Stimulated activated CD4-positive, alpha-beta T cell treated with anti-CD3 and anti-CD28 coated beads, Interleukin-1b, Interleukin-23, amount 100 ng/mL, for 24 hours (primary cell): ENCODE data around the gene ZNF154.
"Not testable (repeated sequence)": the region's sequence is repeated elsewhere in the genome, so short reads cannot be mapped to it uniquely, and the experiment has no call there.

ENCODE experiments used
- DNase-seq, 4 experiments: peaks; one replicate each; pipeline ENCODE4 v3.0.0-alpha.2; 2020; ENCODE audit warnings: low read depth in 4 of 4, low spot score in 1 of 4

Gene ZNF154

DNA sequence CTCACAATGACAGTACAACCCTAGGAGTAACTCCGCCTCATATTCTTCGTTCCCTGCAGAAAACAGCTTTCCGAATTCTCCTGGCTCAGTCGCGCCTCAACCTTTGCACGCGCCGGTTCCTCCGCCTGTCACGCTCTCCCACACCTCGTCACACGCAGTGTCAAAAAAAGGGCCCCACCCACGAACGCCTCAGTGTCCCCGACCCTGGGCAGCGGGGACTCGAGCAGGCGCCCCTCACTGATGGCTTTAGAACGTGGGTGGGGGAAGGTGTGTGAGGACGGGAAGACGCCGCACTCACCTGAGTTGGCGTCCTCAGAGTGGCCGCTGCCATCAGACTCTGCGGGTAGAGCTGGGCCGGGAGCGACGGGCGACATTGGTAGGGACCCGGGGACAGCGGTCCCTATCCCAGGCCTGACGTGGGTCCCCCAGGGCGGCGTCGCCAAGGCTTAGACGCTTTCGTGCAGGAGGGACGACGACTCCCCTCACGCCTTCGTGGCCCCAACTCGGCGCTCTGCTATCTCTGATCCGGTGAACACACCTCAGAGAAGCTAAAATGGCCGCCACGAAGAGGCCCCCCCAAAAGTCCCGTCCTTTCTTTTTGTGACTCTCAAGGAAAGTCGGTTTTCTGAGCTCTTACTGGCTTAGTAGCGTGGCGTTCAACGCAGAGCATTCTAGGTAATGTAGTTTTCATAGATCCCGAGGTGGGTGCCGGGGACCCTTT lies at the start of gene ZNF154:
TSS of gene ZNF154 (minus strand) at position 564 of the 721 bp plus-strand sequence. CDS start at position 331, 233 bp downstream.
- no peak for DNase-seq

DNA sequence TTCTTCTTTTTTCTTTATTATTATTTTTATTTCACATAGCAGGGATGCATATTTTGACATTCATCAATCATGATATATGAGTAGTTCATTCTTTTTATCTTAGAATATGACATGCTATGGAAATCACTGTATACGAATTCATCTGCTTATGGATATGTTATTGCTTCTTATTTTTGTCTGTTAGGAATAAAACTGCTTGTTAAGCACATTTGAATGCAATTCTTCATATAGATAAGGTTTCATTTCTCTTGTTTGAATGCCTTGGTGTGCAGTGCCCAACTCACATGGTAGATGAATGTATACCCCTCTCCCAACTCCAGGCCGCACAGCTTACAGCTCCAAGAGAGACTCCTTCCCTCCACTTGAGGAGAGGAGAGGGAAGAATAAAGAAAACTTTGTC lies 48.9 kb upstream of the ZNF154 start:
- no peak for DNase-seq

- no peak for DNase-seq
Measured at GRCh38 chr19:57755031-57755430, 46.0 kb upstream of the ZNF154 start.

GRCh38 chr19:57754091-57754673 lies 45.2 kb upstream of the ZNF154 start:
- DNase-seq: no peak

GRCh38 chr19:57748029-57748428 lies 39.0 kb upstream of the ZNF154 start:
- DNase-seq: no peak

DNA sequence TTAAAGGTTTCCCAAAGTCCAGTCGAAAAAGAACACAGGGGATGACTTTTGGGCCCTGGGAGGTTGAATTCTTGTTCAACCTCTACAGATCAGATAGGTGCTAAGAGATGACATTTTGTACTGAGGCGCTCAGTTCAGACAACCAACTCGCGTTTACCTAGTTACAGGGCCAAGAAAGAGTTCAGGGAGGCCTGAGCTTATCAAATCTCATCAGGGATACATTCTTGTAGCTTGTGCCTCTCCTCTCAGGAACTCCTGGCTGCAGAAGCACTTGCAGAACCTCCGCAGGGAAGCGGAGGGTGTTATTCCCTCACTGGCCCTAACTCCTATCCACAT lies 38.4 kb upstream of the ZNF154 start:
- no peak for DNase-seq

DNA sequence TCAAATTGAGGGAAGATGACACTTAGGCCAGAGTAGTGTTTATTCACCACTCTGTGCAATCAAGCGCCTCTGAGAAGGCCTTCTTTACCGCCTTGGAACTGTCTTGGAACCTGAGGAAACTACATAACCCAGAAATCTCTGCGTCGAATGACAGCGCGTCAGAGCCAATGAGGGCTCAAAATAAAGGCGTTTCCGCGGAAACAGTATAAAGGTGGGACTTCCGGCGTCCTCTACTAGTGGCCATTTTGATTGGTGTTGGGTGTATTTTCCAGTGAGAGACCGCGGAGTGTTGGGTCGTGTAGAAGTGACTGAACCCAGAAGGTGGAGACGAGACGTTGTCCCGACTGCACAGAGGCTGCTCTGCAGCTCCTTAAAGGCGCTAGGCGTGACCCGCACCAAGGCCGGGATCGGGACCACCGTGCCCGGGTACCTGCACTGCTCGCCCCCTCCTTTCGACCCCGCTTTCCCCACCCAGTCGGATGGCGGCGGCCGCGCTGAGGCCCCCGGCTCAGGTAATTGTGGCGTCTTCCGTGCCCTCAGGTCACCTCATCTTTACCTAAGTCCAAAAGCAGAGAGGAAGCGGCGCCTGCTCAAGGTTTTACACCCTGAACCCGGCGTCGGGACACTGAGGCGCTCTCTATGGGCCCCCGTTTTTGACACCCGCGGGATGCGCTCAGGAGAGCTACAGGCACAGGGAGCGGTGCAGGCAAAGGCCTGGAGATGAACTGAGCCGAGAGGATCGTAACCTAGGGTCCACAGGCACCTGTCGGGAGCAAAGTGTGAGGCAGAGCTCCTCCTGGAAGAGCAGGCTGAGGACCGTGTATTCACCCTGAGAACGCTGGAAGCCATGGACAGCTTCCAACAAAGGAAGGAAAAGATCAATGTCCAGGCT lies 37.8 kb upstream of the ZNF154 start, which contains the start of gene ZNF776:
TSS of gene ZNF776 (plus strand) at position 236 of the 892 bp plus-strand sequence. CDS start at position 480, 244 bp downstream.
- DNase-seq: peak; percentile 54 to 71 (median 60)

DNA sequence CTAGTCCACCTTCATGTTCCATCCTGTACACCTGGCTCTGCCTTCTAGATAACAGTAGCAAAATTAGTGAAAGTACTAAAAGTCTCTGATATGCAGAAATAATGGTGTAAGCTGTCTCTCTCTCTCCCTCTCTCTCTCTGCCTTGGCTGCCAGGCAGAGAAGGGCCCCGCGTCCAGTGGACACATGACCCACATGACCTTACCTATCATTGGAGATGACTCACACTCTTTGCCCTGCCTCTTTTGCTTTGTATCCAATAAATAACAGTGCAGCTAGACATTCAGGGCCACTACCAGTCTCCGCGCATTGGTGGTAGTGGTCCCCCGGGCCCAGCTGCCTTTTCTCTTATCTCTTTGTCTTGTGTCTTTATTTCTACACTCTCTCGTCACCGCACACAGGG lies 29.8 kb upstream of the ZNF154 start:
- DNase-seq: not testable (repeated sequence)

DNA sequence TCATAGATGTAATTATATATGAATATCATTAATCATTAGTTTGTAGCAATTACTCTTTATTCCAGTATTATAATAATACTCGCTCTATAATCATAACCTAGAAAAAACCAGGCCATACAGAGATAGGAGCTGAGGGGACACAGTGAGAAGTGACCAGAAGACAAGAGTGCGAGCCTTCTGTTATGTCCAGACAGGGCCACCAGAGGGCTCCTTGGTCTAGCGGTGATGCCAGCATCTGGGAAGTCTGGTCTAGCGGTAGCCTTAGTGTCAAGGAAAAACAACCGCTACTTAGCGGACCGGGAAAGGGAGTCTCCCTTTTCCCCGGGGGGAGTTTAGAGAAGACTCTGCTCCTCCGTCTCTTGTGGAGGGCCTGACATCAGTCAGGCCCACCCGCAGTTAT lies 29.3 kb upstream of the ZNF154 start:
- peak in 2 of 4 experiments; percentile 14 to 15 for DNase-seq

GRCh38 chr19:57720878-57721277 lies 11.9 kb upstream of the ZNF154 start:
- DNase-seq: no peak

- DNase-seq: no peak
Measured at GRCh38 chr19:57719901-57720519, 11.0 kb upstream of the ZNF154 start.

- no peak for DNase-seq
Measured at GRCh38 chr19:57719424-57719823, 10.4 kb upstream of the ZNF154 start.

DNA sequence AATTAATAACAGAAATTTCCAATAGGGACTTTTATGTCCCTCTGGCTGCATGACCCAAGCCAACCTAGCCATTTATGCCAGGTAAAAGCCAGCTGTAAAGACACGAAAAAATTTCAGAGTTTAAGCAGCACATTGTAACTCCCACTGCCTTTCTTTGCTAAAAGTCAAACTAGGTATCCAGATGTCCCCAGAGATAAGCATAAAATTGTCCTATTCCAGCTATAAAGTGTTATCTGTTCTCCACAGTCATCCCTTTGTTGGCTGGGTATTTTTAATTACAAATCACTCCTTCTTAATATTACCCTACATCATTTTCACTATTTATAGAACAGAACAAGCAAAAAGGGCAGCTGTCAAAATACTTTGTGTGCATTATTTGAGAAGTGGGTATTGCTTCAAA lies 3.2 kb upstream of the ZNF154 start:
- no peak for DNase-seq

DNA sequence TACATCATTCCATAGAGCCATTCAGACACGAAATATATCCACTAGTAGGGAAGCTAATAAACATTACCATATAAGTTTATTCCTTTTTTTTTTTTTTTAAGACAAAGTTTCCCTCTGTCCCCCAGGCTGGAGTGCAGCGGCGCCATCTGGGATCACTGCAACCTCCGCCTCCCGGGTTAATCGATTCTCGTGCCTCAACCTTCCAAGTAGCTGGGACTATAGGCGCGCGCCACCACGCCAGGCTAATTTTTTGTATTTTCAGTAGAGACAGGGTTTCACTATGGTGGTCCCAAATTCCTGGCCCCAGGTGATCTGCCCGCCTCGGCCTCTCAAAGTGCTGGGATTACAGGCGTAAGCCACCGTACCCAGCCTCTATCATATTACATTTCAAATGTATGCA lies 612 bp upstream of the ZNF154 start:
- DNase-seq: no peak

DNA sequence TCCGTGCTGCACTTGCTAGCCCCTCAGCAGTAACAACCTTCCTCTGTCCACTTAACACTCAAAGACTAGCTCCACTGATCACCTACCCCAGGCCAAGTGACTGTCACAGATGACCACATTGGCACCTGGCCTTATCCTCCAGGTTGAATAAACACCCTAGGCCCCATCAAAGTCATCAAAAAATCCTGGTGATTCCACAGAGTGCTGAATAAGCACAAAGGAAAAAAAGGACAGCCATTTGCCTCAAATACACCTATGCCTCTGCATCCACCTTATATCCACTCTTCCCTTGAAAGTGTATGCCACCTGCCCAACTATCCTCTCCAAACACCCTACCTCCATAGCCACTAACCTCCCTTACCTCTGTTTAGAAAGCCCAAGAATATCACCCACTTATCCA lies 2.7 kb downstream of the ZNF154 start:
- DNase-seq: no peak

- no peak for DNase-seq
Measured at GRCh38 chr19:57701625-57702024, 7.4 kb downstream of the ZNF154 start.

DNA sequence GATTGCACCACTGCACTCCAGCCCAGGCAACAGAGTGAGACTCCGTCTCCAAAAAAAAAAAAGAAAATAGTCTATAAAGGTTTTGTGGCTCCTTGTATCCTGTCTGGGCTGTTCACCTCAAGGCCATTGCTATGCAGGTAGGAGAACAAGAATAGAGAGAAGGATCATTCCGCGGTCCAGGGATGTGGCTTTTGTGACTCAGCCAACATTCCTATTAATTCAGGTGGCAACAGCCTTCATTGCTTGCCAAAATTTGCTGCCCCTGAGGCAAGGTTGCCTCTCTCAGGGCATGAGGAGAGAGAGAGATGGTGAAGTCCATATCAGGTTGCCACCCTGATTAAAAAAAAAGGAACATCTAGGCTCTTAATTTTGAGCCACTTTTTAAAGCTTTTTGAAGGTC lies 19.3 kb downstream of the ZNF154 start:
- no peak for DNase-seq

DNA sequence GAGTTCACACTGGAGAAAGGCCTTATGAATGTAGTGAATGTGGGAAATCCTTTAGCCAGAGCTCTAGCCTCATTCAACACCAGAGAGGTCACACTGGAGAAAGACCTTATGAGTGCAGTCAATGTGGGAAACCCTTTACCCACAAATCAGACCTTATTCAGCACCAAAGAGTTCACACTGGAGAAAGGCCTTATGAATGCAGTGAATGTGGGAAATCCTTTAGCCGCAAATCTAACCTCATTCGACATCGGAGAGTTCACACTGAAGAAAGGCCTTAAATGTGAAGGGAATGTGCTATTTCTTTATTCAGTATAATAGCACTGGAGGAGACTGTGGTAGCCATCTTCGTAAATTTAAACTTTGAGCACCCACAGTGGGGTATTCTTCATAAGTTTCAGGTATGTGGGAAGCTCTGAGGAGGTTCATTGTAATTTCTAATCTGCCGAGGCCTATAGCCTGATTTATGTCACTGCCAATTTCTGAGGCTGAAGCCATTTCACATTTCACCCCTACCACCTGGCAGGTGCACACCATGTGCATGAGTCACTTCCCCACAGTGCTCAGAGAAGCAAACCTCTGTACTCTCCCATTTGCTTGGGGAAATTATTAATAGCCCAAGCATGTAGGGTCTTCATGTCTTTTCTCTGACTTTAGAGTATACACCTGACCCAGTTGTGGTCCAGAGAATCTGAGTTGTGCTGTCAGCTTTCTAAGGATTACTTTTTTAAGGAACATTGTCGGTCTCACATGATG lies 20.8 kb downstream of the ZNF154 start:
- DNase-seq: no peak

DNA sequence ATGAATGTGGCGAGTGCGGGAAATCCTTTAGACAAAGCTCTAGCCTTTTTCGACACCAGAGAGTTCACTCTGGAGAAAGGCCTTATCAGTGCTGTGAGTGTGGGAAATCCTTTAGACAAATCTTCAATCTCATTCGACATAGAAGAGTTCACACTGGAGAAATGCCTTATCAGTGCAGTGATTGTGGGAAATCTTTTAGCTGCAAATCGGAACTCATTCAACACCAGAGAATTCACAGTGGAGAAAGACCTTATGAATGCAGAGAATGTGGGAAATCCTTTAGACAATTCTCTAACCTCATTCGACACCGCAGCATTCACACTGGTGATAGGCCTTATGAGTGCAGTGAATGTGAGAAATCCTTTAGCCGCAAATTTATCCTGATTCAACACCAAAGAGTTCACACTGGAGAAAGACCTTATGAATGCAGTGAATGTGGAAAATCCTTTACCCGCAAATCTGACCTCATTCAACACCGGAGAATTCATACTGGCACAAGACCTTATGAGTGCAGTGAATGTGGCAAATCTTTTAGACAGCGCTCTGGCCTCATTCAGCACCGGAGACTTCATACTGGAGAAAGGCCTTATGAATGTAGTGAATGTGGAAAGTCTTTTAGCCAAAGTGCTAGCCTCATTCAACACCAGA lies 21.5 kb downstream of the ZNF154 start:
- no peak for DNase-seq

GRCh38 chr19:57686727-57687126 lies 22.3 kb downstream of the ZNF154 start:
- DNase-seq: no peak
